Head of caudate nucleus (tissue), 42 donors: Measurements from ENCODE around the gene IL9R.
"Not testable (repeated sequence)": the region's sequence is repeated elsewhere in the genome, so short reads cannot be mapped to it uniquely, and the experiment has no call there.

ENCODE experiments used
- DNase-seq, 42 donors: peaks; one replicate each; pipeline versions ENCODE4 v3.0.0 to v3.0.0-alpha.2; 2020 to 2021; ENCODE audit warnings: mixed read lengths in 7 of 42
- intact Hi-C: fragments of 100-400 bp; cut with DNase I; formaldehyde crosslinking; loops from one replicate; pipeline ENCODE4 v1.15.0; 2022

Gene IL9R

GRCh38 chrX:156023002-156023401 lies 25.5 kb downstream of the IL9R start:
- DNase-seq, intact Hi-C loops: not testable (repeated sequence)

GRCh38 chrX:156024949-156025492 lies 27.5 kb downstream of the IL9R start:
- intact Hi-C loops, DNase-seq: not testable (repeated sequence)

GRCh38 chrX:156028653-156029237 lies 31.2 kb downstream of the IL9R start:
- intact Hi-C loops, DNase-seq: not testable (repeated sequence)

GRCh38 chrX:156029296-156029695 lies 31.8 kb downstream of the IL9R start:
- DNase-seq, result peak in 1 of 42 donors; percentile 14
- intact Hi-C loops, result not testable (repeated sequence)

- intact Hi-C loops, DNase-seq: not testable (repeated sequence)
Measured at GRCh38 chrX:156029707-156030442, 32.4 kb downstream of the IL9R start.

GRCh38 chrX:156030474-156030873 lies 33.0 kb downstream of the IL9R start:
- DNase-seq, result peak in 1 of 42 donors; percentile 8

More at GRCh38 chrX:156030474-156030873, 33.0 kb downstream of the IL9R start:
- intact Hi-C loops, result not testable (repeated sequence)
